Measurements from ENCODE around the gene CABLES2.

The CABLES2 gene

DNA sequence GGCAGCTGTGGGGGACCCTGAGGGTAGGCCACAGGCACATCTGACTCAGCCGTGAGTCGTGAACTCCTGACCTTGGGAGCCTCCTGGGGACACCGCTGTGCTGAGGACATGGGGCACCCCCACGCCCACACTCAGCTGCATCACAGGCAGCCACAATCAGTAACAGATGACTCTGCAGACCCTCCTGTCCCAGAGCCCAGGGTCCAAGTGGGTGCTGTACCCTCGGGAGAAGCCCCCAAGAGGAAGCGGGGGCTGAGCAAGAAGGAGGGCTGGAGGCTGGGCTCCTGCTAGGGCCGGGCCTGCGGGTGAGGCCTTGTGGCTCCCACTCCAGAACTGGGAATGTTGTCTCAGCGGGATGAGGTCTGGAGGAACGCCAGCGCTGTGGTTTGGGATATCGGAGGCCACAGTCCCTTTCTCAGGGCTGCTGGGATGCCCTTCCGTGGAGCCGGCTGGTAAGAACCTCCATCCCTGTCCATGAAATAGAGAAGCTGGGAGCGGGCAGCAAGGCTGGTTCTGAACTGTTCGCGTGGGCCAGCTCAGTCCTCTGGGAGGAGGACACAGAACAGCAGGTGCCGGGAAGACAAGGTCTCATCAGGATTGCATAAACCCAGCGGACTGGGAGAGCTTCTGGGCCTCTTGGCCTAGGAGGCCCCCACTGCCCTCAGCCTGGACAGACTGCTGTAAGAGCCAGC lies 36.8 kb downstream of the CABLES2 start:
- TF ChIP-seq, protein P1, sequence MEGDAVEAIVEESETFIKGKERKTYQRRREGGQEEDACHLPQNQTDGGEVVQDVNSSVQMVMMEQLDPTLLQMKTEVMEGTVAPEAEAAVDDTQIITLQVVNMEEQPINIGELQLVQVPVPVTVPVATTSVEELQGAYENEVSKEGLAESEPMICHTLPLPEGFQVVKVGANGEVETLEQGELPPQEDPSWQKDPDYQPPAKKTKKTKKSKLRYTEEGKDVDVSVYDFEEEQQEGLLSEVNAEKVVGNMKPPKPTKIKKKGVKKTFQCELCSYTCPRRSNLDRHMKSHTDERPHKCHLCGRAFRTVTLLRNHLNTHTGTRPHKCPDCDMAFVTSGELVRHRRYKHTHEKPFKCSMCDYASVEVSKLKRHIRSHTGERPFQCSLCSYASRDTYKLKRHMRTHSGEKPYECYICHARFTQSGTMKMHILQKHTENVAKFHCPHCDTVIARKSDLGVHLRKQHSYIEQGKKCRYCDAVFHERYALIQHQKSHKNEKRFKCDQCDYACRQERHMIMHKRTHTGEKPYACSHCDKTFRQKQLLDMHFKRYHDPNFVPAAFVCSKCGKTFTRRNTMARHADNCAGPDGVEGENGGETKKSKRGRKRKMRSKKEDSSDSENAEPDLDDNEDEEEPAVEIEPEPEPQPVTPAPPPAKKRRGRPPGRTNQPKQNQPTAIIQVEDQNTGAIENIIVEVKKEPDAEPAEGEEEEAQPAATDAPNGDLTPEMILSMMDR (IDR thresholded peaks at IDR 0.05; ENCODE audit: low read depth, low read length), result no peak
- no peak overlapping the region for H3K4me3 ChIP-seq (replicated peaks in 1 of 2; ENCODE audit: low read depth in 2 of 2, low read length in 2 of 2)
- peak in 1 of 2 donors; percentile 80 for DNase-seq (ENCODE audit: low read depth in 2 of 2)

DNA sequence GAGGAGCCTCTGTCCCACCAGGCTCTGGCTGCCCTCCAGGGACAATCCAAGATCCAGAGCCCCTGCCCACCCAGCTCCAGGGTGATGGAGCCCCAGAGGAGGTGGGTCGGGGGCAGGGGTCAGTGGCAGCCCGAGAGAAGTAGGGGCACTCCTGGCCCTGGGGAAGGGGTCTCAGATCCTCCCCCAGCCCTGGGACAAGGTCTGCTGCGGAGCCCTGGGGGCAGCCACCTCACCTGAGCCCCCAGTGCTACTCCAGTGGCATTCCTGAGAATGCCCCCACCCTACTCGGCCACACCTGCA lies 37.3 kb downstream of the CABLES2 start:
- DNase-seq (ENCODE audit: low read depth in 2 of 2), result no peak
- no peak overlapping the region for H3K4me3 ChIP-seq (replicated peaks in 1 of 2; ENCODE audit: low read depth in 2 of 2, low read length in 2 of 2)
- TF ChIP-seq, protein P1 (IDR thresholded peaks at IDR 0.05; ENCODE audit: low read depth, low read length), result no peak

DNA sequence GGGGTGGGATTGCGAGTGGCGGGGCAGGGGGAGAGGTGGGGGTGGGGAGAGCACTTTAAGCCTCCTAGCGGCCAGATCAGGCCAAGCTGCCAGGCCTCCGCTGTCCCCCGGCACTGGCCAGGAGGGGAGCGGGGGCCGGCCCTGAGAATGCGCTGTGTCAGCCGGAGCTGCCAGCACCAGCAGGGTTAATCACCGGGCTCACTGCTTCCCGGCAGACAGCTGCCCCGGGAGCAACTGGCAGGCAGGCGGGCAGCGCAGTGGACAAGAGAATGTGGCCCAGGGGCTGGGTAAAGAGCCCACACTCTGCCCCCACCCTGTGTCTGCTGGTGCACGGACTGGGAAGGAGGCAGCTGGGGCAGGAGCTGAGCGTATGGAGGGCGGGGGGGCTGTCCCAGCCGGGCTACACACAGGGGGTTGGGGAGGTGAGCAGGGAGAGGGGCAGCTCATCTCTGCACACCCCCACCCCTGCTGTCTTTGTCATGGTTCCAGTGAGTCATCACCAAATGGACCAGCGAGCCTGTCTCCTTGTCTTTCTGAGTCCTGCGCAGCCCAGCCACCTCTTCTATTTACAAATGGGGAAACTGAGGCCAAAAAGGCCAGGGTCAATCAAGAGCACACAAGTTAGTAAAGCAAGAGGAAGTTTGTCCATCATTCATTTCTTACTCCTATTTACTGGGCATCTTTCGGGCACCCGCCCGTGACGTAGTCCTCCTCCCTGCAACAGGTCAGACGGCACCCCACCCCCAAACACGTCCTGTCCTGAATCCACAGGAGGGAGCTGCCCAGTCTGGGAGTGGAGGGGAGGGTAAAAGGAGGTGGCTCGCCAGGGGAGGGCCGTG lies 37.9 kb downstream of the CABLES2 start:
- TF ChIP-seq, protein P1 (IDR thresholded peaks at IDR 0.05; ENCODE audit: low read depth, low read length), result peak; percentile 30
- DNase-seq (ENCODE audit: low read depth in 2 of 2), result peak; percentile 45 to 66
- H3K4me3 ChIP-seq (replicated peaks in 1 of 2; ENCODE audit: low read depth in 2 of 2, low read length in 2 of 2), result peak overlapping the region in 1 of 2 donors; percentile 18

DNA sequence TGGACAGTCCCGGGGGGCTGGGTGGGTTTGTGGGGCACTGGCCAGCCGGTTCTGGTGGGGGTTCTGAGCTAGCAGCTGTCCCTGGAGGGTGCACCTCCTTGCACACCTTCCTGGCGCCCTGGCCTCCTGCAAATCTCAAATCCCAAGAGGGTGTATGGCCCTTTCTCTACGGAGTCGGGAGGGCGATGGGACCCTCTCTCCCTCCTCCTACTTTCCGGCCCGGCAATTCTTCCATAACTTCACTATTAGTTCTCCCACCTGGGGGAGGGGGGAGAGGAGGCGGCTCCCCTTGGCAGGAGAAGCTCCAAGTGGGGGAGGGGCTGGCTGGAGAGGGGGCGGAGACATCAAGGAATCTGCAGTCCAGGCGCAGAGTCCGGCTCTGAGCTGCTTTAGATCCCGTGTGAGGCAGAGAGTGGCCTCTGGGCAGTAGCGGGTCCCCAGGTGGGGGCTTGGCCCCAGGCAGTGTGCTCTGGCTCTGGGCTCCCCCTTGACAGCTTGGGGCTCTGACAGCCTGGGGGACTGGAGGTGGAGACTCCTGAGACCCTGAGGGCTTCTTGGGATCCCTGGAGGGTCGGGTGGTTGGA lies 38.6 kb downstream of the CABLES2 start:
- no peak overlapping the region for H3K4me3 ChIP-seq (replicated peaks in 1 of 2; ENCODE audit: low read depth in 2 of 2, low read length in 2 of 2)
- peak in 1 of 2 donors; percentile 55 for DNase-seq (ENCODE audit: low read depth in 2 of 2)
- TF ChIP-seq, protein P1 (IDR thresholded peaks at IDR 0.05; ENCODE audit: low read depth, low read length), result no peak

DNA sequence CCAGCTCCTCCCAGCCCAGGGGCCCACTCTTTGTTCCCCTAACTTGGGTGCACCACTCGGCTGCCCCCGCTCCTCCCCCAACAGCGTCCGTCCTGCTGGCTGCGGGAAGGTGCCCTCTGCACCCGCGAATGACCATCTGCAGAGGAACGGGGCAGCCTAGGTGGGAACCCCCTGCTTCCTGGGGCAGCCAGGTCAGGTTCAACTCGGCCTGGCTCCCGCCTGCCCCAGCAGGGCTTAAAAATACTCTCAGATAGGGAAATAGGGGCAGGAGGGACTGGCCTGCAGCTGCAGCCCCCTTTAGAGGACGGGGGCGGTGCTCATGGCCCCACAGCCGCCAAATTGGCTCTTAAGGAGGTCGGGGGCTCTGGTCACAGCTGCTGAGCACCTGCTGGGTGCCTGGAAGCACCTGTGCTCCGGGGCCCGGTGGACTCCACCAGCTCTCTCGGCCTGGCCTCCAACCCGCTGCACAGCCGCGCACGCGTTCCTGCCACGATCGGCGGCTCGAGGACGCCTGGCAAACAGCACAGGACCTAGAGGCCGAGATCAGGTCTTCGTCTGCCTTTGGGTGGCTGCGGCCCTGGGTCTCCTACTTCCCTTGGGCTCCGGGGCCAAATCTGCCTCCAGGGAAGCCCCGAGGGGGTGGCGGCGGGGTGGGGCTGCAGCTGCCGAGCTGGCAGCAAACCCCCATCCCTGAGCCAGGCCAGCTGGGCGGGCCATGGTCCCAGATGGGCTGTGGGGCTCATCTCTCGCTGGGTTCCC lies 39.3 kb downstream of the CABLES2 start:
- TF ChIP-seq, protein P1 (IDR thresholded peaks at IDR 0.05; ENCODE audit: low read depth, low read length), result no peak
- DNase-seq (ENCODE audit: low read depth in 2 of 2), result no peak
- peak overlapping the region; percentile 17 to 33 for H3K4me3 ChIP-seq (replicated peaks in 1 of 2; ENCODE audit: low read depth in 2 of 2, low read length in 2 of 2)

DNA sequence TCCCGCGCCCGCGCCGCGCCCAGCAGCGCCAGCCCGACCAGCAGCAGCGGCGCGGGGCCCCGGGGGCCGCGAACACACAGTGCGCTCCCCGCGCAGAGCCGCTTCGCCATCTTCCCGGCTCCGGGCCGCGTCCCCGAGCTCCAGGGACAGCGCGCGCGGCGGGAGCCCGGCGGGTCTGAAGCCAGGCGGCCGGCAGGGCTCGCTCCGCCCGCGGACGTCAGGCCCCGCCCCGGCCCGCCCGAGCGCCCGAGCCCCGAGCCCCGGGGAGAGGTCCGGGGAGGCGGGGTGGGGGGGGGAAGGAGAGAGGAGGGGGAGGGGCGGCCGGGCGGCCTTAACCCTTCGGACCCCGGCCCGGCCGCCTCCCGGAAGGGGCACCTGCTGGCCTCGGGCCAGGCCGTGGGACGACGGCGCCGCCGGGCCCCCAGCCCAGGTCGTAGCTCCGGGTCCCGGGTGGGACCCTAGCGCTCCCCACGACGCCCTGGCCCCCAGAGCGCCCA lies 39.9 kb downstream of the CABLES2 start, which contains the start of gene LAMA5:
Gene LAMA5 (minus strand): TSS at position 177 of the 497 bp plus-strand sequence. CDS start 67 bp downstream, at position 110.
- peak within 1 kb of the TSS; percentile 69 to 72 for H3K4me3 ChIP-seq (replicated peaks in 1 of 2; ENCODE audit: low read depth in 2 of 2, low read length in 2 of 2)

More for the DNA sequence above, 39.9 kb downstream of the CABLES2 start, which contains the start of gene LAMA5:
- DNase-seq (ENCODE audit: low read depth in 2 of 2), result peak in 1 of 2 donors; percentile 43
- TF ChIP-seq, protein P1 (IDR thresholded peaks at IDR 0.05; ENCODE audit: low read depth, low read length), result no peak
